ES-I3 (cell line): ENCODE measurements around the gene CLEC16A.
A peak's percentile ranks its signal among the peaks of the same experiment; 100 is the strongest.

ENCODE experiments used
- H3K36me3 ChIP-seq: 2 replicates; pipeline ENCODE4 v1.6.1; 2013; ENCODE audit warnings: mild to moderate bottlenecking, low read length, control low read depth, moderate library complexity; ENCODE audit not compliant: insufficient read depth
- H3K4me1 ChIP-seq: 2 replicates; pipeline ENCODE4 v1.6.1; 2013; ENCODE audit warnings: mild to moderate bottlenecking, control low read depth, low read length; ENCODE audit not compliant: insufficient read depth
- H3K9ac ChIP-seq: 2 replicates; pipeline ENCODE4 v1.6.1; 2013; ENCODE audit warnings: low read depth, mild to moderate bottlenecking, low read length, moderate library complexity
- H3K9me3 ChIP-seq: 2 replicates; pipeline ENCODE4 v1.6.1; 2013; ENCODE audit warnings: mild to moderate bottlenecking, low read length, moderate library complexity; ENCODE audit not compliant: control insufficient read depth, insufficient read depth

CLEC16A gene

GRCh38 chr16:10931134-10931533, 13.2 kb upstream of the CLEC16A start:
- Histone ChIP-seq H3K9me3 (no peaks in the 10 kb centered on the region), H3K36me3 (peaks cover 4% of the 10 kb centered on the region; the same call in 1 of the 2 replicates), H3K4me1 (no peaks in the 10 kb centered on the region), H3K9ac (no peak overlapping the region)

- Histone ChIP-seq H3K9me3 (no peaks in the 10 kb centered on the region), H3K9ac (no peak overlapping the region), H3K4me1 (no peaks in the 10 kb centered on the region), H3K36me3 (peaks cover 4% of the 10 kb centered on the region; the same call in 1 of the 2 replicates)
Observed at GRCh38 chr16:10931977-10932632, 12.3 kb upstream of the CLEC16A start.

- no peak overlapping the region for H3K9ac ChIP-seq
- no peaks in the 10 kb centered on the region for H3K4me1 ChIP-seq
- H3K9me3 ChIP-seq: no peaks in the 10 kb centered on the region
- H3K36me3 ChIP-seq: no peaks in the 10 kb centered on the region
Observed at GRCh38 chr16:10932959-10933710, 11.2 kb upstream of the CLEC16A start.

- H3K36me3 ChIP-seq: no peaks in the 10 kb centered on the region
- H3K9ac ChIP-seq: no peak overlapping the region
- no peaks in the 10 kb centered on the region for H3K4me1 ChIP-seq
- no peaks in the 10 kb centered on the region for H3K9me3 ChIP-seq
Observed at GRCh38 chr16:10933865-10934264, 10.5 kb upstream of the CLEC16A start.

GRCh38 chr16:10934325-10935107, 9.8 kb upstream of the CLEC16A start:
- Histone ChIP-seq H3K4me1 (no peaks in the 10 kb centered on the region), H3K36me3 (no peaks in the 10 kb centered on the region), H3K9ac (no peak overlapping the region)

GRCh38 chr16:10935226-10935915, 9.0 kb upstream of the CLEC16A start:
- no peaks in the 10 kb centered on the region for H3K9me3 ChIP-seq
- 0 out of 2 replicates have a peak, but pooled peaks cover 1% of the 10 kb centered on the region for H3K4me1 ChIP-seq
- no peak overlapping the region for H3K9ac ChIP-seq
- no peaks in the 10 kb centered on the region for H3K36me3 ChIP-seq

More at GRCh38 chr16:10934325-10935107, 9.8 kb upstream of the CLEC16A start:
- H3K9me3 ChIP-seq: no peaks in the 10 kb centered on the region

GRCh38 chr16:10936272-10936984, 7.9 kb upstream of the CLEC16A start:
- 0 out of 2 replicates have a peak, but pooled peaks cover 5% of the 10 kb centered on the region for H3K4me1 ChIP-seq
- no peaks in the 10 kb centered on the region for H3K9me3 ChIP-seq
- H3K36me3 ChIP-seq: no peaks in the 10 kb centered on the region
- H3K9ac ChIP-seq: no peak overlapping the region

- Histone ChIP-seq H3K36me3 (no peaks in the 10 kb centered on the region), H3K9me3 (no peaks in the 10 kb centered on the region), H3K9ac (no peak overlapping the region), H3K4me1 (0 out of 2 replicates have a peak, but pooled peaks cover 5% of the 10 kb centered on the region)
Observed at GRCh38 chr16:10937068-10937859, 7.1 kb upstream of the CLEC16A start.

- Histone ChIP-seq H3K9ac (no peak overlapping the region), H3K4me1 (0 out of 2 replicates have a peak, but pooled peaks cover 9% of the 10 kb centered on the region), H3K36me3 (no peaks in the 10 kb centered on the region), H3K9me3 (no peaks in the 10 kb centered on the region)
Observed at GRCh38 chr16:10938321-10938720, 6.0 kb upstream of the CLEC16A start.

GRCh38 chr16:10938796-10939648, 5.3 kb upstream of the CLEC16A start:
- Histone ChIP-seq H3K36me3 (no peaks in the 10 kb centered on the region), H3K9me3 (no peaks in the 10 kb centered on the region), H3K4me1 (0 out of 2 replicates have a peak, but pooled peaks cover 9% of the 10 kb centered on the region), H3K9ac (no peak overlapping the region)

GRCh38 chr16:10939649-10940234, 4.6 kb upstream of the CLEC16A start:
- no peaks in the 10 kb centered on the region for H3K9me3 ChIP-seq
- no peaks in the 10 kb centered on the region for H3K36me3 ChIP-seq
- H3K4me1 ChIP-seq: 0 out of 2 replicates have a peak, but pooled peaks cover 9% of the 10 kb centered on the region
- no peak overlapping the region for H3K9ac ChIP-seq

- peak overlapping the region; percentile 61; the same call in 1 of the 2 replicates for H3K9ac ChIP-seq
Observed at GRCh38 chr16:10940501-10941079, 3.8 kb upstream of the CLEC16A start.

More at GRCh38 chr16:10940501-10941079, 3.8 kb upstream of the CLEC16A start:
- Histone ChIP-seq H3K36me3 (no peaks in the 10 kb centered on the region), H3K4me1 (peaks cover 15% of the 10 kb centered on the region; the same call in 1 of the 2 replicates), H3K9me3 (no peaks in the 10 kb centered on the region)
